ENCODE data around the gene RBM18.
A peak's percentile ranks its signal among the peaks of the same experiment; 100 is the strongest.

RBM18 gene

DNA sequence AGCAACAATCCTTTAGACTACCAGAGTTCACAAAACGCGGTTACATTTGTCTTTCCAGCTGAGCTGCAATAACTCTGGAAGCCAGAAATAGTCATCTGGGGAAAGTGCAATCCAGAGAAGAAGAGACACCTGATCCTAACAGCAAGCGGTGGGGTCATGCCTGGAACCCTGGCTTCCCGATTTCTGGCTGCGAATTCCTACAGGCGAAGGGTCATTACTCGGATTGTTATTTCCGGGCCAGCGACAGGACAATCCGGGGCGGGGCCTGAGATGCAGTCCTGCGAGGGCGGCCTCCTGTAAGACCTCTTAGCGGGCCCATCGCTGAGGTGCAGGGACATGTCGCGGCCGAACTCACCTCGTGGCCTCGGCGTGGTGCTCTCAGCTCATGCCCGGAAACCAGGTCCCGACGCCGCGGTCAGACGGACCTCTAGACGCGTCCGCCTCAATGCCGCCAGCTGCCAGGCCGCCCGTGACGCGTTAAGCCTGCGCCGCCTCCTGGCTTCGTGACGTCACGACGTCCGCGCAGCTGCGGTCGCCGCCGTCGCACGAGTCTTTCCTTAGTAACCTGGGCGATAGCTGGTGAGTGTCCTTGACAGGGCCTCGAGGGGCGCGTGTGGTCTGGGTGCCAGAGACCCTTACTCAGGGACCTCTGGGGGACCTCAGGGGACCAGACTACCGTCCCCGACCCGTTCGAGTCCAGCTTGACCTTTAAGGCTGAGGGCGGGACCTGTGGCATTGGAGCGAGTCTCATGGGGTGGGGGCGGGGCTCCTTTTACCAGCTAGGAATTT is at the start of gene RBM18, which contains the start of gene MRRF:
Gene RBM18 (minus strand): TSS at position 481 of the 789 bp plus-strand sequence. CDS start 3,348 bp downstream, outside the sequence.
Gene MRRF (plus strand): TSS at position 523 of the 789 bp plus-strand sequence. CDS start 6,010 bp downstream, outside the sequence.
- peak; percentile 77 for DNase-seq

GRCh38 chr9:122314165-122314564 is 49.5 kb upstream of the RBM18 start:
- DNase-seq: no peak

GRCh38 chr9:122309861-122310260 is 45.2 kb upstream of the RBM18 start:
- no peak for DNase-seq

- no peak for DNase-seq
These were observed 43.3 kb upstream of the RBM18 start for GRCh38 chr9:122307925-122308324.

DNA sequence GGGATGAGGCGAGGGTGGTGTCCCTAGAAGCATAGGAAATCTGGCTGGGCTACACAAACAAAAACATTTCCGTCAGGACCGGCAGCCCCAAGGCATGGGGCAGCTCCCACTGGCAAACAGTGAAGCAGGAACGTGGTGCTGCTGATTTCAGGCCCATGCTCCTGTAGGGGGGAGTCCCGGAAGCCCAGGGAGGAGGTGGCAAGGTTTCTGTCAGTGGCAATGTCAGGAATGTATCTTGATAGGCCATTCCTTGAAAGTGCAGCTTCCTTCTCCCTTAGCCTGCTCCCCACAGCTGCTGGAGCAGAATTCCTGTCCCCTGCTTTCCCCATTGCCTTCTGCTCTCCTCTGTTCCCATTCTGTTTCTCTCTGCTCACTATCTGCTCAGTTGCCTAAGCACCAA is 42.4 kb upstream of the RBM18 start:
- DNase-seq: no peak

GRCh38 chr9:122302237-122303093 is 37.8 kb upstream of the RBM18 start:
- DNase-seq: no peak

- no peak for DNase-seq
These were observed 32.9 kb upstream of the RBM18 start for GRCh38 chr9:122297512-122297911.

GRCh38 chr9:122294531-122294930 is 29.9 kb upstream of the RBM18 start:
- no peak for DNase-seq

- DNase-seq: no peak
These were observed 26.8 kb upstream of the RBM18 start for GRCh38 chr9:122291458-122291857.

- no peak for DNase-seq
These were observed 22.6 kb upstream of the RBM18 start for GRCh38 chr9:122287214-122287720.

DNA sequence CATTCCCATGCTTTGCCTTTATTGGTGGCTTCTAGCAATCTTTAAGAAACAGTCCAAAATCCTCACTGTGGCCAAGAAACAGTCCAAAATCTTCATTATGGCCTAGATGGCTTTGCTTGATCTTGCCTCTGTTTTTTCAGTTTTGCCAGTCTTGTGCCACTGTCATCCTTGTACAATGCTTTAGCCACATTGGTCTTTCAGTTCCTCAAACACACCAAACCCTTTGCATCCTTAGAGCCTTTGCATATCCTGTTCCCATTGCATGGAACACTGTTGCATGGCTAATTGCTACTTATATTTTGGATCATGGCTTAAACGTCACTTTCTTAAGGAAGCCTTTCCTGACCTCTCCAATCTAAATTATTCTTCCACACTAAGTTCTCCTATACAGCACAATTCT is 22.1 kb upstream of the RBM18 start:
- DNase-seq: no peak

- DNase-seq: no peak
These were observed 16.7 kb upstream of the RBM18 start for GRCh38 chr9:122281368-122281767.

DNA sequence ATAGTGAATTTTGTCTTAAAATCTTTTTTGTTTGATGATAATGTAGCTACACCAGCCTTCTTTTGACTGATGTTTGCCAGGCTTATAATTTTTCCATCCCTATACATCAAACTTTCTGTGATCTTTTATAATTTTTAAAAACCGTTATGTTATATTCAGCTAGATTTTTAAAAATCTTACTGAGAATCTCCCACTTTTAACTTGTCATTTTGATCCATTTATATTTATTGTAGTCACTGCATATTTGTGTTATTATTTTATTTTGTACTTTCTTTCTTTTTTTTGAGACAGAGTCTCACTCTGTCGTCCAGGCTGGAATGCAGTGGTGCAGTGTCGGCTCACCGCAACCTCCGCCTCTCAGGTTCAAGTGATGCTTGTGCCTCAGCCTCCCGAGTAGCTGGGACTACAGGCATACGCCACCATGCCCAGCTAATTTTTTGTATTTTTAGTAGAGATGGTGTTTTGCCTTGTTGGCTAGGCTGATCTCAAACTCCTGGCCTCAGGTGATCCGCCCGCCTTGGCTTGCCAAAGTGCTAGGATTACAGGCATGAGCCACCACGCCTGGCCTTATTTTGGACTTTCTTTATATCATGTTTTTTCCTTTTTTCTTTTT is 12.8 kb upstream of the RBM18 start:
- no peak for DNase-seq

GRCh38 chr9:122276096-122276495 is 11.5 kb upstream of the RBM18 start:
- no peak for DNase-seq

DNA sequence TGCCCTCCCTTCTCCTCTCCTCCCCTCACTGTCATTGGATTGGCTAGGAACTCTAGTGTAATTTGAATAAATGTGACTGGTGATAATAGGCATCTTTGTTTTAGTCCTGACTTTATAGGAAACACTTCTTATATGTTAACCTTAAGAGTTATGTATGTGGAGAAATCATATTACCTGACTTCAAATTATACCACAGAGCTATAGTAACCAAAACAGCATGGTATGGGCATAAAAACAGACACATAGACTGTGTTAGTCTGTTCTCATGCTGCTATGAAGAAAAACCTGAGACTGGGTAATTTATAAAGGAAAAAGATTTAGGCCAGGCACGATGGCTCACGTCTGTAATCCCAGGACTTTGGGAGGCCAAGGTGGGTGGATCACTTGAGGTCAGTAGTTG is 9.4 kb upstream of the RBM18 start:
- DNase-seq: no peak

DNA sequence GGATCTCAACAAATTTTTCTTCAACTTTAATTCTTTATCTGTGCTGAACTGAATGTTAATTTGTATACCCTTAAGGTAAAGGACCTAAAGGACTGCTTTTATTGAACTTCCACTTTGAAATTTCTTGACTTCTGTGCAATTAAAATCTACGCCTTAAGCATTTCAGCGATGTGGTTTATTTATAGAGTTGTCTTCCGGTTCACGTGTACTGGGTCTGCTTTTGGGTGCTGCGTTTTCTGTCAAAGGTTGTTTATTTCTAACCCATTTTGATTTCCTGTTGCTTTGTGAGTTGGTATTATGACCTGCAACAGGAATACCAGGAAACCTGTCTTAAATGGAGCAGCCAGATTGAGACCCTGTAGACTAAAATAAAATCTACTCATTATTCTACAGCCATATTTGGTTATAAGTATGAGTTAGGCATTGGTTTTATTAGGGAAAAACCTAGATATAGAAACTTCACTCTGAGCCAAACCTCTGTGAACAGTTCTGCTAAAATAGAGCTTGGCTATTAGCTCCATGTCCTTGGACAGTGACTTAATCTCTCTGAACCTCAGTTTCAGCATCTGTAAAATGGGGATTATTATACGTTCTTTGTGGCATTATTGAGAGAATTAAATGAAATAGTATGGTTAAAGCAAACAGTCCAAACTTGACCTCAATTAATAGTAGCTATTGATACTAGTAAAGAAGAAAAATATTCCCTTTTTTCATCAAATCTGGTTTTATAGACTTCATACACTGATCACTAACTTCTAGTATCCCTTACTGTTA is 3.6 kb upstream of the RBM18 start:
- no peak for DNase-seq

GRCh38 chr9:122265149-122265915 is 692 bp upstream of the RBM18 start:
- DNase-seq: no peak

DNA sequence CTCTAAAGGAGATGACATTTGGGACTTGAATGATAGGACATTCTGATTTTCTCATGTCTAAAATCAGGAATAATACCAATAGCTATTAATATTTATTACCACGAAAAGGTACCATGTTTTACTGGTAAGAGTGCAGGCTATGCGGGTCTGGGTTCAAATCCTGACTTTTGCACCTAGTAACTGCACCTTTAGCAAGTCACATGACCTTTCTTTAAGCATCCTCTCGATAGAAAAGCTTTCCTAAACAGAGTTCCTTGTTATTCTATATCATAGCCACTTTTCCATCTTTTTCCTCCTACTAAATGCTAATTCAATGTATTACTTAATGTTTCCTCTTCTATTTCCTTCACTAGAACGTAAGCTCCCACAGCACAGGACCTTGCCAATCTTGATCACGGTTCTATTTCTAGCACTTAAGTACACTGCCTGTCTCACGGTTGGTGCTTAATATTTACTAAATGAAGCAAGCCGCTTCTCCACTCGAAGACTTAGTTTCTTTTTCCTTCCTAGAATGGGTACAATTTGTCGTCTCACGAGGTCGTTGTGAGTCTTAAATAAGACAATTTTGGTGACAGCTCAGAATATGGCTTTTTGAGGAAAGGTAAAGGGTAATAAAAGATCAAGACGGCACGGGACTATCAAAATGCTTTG is 816 bp downstream of the RBM18 start:
- no peak for DNase-seq

DNA sequence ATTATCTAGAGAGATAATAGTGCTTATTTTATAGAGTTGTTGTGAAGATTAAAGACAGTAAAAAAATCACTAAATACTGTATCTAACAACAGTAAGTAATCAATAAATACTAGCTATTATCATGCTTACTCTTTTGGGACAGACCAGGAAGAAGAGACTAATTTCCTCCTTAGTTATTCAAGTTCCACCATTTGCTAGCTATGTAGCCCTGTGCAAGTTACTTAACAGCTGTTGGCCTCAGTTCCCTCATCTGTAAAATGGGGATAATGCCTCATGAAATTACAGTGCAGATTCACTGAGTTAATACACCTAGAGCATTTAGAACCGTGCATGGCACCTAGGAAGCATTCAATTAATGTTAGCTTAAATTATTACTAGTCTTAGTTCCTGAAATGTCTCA is 2.6 kb downstream of the RBM18 start:
- no peak for DNase-seq

DNA sequence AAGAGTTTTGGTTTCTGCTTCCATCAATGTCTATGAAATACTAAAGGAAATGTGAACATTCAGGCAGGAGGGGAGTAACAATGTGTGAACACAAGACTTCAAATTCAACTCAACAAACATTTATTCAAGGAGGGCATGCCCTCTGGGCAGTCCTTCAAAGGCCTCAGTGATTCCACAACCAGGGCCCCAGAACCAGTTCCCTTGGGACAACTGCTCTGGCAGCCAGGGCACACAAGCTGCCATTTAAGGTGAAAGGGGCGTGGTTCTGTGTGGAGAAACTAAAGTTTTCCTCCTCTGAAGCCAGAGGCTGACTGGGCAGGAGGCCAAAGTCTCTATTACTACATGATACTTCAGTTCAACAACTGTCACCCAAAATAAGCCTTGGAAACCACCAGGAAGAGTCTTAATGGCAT is 3.2 kb downstream of the RBM18 start:
- no peak for DNase-seq

GRCh38 chr9:122258886-122259415 is 5.7 kb downstream of the RBM18 start:
- no peak for DNase-seq

All from stimulated activated naive CD4-positive, alpha-beta T cell treated with Interleukin-2 at 50 U/mL for 16 hours (primary cell).